Activated gamma-delta T cell treated with Interleukin-2 at 50 U/mL for 16 hours (primary cell): ENCODE results near the gene UNC13C.

Experiments
- DNase-seq: peaks from one replicate; pipeline ENCODE4 v3.0.0-alpha.2; 2020

Gene UNC13C

DNA sequence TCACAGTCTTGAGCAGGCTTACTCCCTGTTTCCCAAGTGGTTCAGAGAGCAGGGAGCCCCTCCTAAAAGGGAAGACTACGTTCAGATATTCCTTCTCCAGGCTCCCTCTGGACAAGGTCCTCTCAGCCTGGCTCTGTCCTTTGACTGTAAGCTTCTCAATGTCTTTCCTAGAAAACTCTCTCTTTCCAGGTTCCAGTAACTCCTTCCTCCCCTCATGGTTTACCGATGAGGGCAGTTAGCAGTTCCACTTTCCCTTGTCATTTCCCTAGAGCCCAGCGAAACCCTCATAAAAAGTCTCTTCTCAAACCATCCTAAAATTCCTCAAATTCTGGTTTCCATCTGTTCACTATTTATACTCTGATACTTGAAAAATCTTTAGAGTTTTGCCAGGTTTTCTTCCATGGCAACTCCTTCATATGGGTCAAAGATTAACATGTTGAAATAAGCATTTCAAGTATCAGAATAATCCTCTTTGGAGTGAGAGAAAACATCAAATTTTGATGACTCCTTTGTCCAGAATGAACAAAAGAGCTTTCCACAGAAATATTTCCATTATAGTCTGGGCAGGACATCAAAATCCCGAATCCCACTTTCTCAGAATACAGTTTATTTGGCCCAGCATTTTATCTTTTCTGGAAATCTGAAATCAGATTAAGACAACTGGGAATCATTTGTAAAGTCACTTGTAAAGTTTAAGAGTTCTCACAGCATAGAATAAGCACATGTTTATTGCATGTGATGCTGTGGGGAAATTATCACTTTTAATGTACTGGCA is 599.4 kb downstream of the UNC13C start:
- no peak for DNase-seq

DNA sequence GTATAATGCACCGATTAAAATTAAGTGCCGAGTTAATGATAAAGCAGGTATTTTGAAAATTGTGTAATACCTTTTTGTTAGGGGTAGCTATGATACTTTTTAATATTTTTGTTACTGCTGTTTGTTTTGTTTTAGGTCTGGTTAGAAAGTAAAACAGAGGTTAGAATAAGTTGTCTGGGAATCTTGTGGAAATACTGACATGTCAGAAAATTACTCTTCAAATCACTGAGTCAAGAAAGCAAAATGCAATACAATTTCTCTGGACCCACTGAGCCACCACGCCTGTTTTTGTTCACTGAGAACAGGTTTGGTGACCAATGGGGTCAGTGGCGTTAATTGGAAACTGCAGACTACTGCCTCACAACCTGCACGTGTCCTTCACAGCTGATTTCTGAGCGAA is 601.6 kb downstream of the UNC13C start:
- no peak for DNase-seq

DNA sequence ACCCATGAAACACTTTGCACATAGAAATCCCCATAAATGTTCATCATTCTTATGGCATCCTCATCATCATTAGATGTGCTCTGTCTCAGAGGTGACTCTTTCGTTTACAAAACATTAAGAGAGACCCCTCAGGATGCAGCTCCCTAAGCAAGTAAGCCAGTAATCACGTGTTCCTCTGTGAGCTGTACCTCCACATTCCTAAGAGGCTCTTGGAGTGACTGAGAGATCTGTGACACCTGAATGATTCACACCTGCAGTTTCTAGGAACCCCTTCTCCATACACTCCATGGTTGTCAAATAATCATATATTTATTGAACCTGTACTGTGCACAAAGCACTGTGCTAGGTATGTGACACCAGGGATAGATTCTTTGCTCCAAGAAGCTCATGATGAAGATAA is 602.4 kb downstream of the UNC13C start:
- no peak for DNase-seq

DNA sequence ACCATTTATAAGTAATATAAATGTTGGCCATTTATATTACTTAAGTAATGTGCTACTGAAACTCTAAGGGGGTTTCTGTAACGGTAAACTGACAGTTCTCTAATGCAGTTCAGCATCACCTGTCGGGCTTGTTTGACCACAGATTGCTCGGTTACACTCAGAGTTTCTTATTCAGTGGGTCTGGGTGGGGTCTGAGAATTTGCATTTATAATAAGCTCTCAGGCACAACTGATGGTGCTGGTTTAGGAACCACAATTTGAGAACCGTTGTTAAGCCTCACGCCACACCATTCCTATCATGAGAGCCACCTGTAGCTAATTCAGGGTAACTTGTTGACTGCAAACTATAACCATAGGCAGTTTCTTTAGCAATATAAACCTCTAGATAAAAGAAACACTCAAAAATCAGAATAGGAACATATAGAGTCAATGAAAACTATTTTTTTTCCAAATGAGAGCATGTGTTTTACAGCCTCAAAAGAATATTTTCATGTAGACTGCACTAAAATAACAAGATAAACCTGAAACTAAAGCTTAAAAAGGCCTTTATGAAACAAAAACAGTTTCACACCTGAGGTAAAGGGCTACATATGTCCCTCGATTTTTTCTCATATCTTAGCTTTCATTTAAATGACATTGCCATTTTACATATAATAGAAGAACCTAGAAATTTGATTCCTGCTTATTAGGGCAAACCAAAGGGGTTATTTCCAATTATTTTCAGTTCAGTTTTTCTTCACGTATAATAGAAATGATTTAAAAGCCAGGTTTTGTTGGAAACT is 604.8 kb downstream of the UNC13C start:
- no peak for DNase-seq

DNA sequence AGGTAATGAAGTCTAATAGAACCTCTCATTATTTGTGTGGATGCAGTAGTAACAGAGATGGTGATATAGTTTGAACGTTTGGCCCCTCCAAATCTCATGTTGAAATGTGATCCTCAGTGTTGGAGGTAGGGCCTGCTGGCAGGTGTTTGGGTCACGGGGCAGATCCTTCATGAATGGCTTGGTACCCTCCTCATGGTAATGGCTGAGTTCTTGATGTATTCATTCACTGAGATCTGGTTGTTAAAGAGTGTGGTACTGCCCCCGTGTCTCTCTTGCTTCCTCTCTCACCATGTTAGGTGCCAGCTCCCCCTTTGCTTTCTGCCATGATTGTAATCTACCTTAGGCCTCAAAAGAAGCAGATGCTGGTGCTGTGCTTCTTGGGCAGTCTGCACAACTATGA is 606.8 kb downstream of the UNC13C start:
- no peak for DNase-seq

DNA sequence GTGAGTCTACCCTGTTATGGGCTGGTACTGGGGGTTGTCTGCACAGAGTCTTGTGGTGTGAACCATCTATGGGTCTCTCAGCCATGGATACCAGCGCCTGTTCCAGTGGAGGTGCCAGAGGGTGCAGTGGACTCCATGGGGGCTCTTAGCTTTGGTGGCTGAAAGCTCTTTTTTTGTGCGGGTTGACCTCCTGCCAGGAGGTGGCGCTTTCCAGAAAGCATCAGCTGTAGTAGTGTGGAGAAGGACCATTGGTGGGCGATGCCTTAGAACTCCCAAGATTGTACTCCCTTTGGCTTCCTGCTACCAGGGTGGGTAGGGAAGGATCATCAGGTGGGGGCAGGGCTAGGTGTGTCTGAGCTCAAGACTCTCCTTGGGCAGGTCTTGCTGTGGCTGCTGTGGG is 615.9 kb downstream of the UNC13C start:
- DNase-seq: no peak

DNA sequence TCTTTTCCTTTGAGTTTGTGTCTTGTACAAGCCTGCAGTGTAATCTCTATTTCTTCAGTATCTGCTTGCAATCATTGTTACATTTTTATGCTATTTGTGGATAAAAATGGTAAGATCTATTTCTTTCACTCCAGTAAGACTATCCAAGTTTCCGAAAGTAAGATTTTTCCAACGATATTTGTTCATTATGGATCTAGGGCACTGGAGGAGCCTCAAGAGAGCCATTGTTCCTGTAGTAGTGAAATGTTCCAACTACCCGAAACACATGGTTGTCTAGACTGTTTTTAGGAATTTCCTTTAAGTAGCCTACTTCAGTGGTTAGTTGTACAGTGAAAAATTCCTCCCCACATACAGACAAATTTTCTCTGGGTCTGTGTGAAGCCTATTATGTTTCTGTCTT is 621.1 kb downstream of the UNC13C start:
- no peak for DNase-seq

DNA sequence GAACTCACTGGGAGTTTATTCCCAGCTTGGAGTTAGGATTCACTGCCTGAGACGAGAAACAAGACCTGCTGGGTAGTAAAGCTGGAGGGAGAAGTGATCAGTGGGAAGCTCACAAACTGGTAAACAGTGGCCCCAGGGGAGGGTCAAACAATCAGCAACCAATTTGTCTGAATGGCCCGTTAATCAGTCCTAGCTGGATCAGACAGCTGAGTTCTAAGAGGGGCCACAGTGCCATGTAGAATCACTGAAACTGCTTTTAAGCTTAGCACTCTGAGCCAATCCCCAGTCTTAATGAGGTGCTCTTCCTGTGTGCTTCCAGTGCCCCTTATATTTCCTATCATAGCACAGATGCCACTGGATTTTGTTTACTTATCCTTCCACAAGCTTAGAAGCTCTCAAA is 626.8 kb downstream of the UNC13C start:
- no peak for DNase-seq

DNA sequence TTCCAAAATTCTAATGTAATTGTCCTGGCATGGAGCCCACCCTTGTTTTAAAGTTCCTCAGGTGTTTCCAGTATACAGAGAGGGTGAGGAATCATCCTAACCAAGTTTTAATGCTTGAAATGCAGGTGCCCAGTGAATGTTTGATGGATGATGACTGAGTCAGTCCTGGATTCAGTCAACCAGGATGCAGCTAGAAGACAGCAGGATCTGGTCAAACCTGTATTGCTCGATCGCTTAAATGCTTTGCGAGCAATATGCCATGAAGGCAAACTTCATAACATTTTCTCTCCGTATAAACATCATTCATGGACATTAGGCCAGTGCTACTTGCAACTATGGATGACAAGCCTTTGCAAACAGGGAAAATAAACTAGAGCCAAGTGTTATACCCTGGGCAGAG is 627.3 kb downstream of the UNC13C start:
- DNase-seq: no peak

DNA sequence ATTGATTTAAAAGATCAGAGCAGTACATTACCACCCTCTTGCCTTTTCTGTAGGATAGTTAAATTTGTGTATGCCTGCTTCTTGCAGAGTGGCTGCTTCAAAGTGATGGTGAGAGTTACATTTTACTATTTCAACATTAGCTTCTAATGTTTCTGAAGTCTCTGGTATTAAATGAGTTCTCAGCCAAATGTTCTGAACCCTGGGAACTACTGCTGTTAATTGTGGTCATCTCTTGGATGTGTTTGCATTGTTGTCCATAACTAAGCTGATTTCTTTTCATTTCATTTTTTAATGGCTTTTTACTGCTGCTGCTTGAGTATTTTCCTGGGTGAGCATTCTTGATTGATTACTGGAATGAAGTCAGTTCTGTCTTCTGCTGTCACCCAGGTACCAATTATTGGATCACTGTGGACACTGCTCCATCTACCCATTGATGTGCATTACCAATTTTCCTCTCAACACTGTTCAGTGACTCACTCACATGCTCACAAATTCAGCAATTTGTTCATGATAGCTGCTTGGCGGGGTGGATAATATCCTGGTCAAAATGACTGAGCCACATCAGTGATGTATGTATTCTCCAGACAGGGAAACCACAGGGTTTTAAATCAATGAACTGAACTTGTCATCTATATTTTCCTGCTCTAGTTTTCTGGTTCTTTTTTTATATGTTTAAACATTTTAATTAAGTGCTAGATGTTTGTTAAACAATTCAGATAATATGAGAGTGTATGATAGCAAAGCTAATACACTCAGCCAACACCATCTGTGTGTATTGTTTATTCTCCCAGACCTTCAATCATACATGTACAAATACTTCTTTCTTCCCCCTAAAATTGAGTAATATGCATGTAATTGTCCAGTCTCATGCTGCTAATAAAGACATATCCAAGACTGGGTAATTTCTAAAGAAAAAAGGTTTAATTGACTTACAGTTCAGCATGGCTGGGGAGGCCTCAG is 630.9 kb downstream of the UNC13C start:
- no peak for DNase-seq

DNA sequence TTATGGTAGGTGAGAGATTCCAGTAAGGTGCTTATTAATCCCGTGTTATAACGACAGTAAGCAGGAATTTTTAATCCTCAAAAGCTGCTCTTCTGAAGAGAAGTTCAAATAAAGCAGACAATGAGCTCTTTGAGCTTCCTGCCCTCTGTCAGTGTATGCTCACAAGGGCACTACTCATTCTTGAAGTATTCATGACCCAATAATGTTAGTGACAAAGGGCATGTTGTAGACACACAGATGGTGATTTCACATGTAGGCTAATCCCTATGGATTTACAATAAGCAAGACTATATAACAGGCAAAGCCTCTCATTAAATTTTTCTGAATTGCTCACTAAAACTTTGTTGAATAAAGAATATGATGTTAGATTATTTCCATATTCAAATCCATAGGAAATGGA is 639.9 kb downstream of the UNC13C start:
- no peak for DNase-seq

DNA sequence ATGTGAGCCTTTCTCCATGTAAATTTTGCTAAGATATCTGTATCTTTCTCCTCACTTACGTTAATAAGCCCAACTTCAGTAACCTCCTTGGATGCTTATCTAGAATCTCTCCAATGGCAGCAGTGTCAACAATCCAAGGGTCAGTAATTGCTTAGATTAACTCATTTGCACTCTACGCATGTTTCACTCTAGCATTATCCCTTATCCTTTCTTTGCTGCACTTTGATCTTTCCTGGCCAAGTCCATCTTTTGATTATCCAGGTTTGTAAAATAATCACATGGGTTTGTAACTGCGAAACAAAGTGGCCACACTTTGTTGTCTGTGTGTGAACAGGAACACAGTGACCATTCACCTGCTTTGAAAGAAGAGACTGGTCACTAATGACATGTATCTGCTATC is 640.9 kb downstream of the UNC13C start:
- no peak for DNase-seq

DNA sequence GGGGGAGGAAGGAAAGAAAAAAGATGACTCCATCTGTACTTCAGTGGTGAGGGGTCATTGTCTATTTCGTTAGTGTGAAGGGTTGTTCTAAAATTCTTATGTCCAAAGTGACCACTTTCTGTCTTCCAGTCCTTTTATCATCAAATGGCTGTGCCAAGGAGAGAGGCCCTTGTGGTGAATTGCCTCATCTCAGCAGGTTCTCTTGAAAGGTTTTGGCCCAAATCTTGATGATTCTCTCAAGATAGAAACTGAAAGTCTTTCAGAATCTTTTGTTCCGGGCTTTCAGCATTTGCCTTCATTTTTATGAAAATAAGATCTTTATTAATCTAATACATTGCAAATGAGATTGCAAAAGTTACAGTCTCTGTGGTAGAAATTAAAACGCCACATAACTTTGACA is 642.7 kb downstream of the UNC13C start:
- no peak for DNase-seq

DNA sequence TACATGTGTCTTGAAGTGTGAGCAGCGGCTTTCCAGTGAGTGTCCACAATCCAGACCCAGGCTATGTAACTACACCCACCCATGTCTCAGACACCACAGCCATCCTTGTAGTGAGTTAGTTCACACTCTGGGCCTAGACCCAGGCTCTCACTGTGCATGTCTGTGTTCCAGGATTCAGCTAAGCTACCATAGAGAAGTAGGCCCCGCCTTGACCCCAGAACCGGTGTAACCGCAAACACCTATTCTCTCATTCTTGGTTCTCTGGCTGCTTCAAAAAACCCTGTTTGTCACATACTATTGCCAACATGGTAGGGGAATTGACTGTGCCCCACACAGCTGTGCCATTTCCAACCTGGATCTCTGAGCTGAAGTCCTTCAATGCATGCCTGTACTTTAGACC is 657.9 kb downstream of the UNC13C start:
- DNase-seq: no peak

DNA sequence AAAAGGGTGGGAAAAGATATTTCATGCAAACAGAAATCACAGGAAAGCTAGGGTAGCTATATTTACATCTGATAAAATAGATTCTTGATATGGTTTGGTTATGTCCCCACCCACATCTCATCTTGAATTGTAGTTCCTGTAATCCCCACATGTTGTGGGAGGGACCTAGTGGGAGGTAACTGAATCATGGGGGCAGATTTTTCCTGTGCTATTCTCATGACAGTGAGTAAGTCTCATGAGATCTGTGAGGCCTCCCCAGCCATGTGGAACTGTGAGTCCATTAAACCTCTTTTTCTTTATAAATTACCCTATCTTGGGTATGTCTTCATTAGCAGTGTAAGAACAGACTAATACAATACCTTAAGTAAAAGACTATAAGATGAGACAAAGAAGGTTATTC is 660.4 kb downstream of the UNC13C start:
- no peak for DNase-seq

DNA sequence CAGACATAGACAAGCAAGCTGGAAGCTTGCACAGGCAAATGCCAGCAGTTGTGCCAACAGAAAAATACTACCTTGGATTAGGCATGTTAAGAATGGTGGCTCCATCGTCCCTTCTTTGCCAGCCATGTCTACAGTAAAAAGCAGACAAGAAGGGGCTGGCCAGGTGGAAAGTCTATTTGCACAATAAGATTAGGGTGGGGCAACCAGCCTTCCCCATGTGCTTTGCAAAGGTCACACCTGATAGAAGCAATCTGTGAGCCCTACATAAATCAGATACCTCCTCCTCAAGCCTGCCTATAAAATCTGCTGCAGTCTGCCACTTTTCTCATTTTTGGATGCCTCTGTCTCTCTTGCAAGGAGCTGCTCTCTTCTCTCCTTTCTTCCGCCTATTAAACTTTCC is 662.6 kb downstream of the UNC13C start:
- no peak for DNase-seq

DNA sequence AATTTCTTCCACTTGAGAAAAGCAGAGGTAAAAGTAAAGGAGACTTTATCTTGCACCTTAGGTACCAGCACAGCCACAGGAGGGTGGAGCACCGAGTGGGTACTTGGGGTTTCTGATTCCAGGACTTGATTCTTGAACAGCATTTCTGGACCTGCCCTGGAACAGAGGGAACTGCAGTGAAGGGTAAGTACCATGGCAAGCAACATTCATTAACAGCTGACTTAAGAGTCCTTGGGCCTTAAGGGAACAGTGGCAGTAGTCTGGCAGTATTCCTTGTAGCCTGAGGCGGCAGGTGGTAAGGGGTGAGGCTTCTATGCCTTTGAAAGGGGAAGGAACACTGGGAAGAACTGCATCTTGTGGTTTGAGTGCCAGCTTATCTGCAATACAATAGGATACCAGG is 666.6 kb downstream of the UNC13C start:
- DNase-seq: no peak

DNA sequence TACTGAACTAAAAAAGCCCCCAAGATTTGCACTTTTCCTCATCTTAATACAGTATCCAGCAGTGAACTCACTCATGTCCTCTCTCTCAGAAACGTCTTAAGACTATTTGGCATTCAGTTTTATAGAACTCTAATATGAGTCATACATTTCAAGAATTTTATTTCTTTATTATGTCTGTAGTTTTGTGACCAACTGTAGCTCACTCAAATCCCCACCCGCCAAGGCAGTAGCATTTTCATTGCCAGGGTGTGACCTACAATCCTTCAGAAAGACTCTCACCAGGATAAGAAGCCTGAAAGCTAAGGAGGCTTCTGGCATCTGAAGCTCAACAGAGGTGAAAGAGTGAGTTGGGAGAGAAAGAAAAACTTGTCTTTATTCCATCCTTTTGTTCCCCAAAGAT is 681.4 kb downstream of the UNC13C start:
- DNase-seq: no peak

DNA sequence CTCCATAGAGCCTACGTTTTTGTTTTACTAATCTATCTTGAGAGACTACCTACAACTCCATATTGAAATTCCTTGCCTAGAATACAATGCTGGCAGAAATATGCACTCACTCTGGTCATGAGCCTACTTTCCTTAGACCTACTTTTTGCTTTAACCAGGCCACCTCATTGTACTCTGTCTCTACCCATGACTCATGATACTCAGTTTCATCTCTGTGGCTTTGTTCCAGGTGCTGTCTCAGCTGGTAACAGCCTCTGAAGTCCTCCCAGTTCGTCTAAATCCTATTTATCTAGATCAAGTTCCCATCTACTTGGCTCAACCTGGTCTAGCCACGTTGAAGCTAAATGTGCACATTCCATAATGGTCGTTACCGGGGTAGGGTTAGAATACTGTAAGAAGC is 682.1 kb downstream of the UNC13C start:
- DNase-seq: no peak

DNA sequence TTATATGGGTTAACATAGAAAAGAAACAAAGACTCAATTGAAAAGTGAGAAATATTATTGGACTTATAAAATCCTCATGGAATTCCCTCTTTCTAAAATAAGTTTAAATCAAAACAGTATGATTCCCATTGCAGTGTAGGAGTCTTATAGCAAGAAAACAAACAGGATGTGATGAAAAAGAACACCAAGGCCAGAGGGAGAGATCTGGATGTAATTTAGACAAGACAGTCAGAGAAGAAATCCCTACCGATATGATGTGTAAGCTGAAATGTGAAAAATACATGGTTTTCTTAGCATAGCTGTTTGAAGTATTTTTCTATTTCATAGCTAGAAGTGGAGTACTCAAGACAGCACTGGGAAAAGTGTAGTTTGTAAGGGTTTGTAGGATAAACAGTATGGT is 697.0 kb downstream of the UNC13C start:
- no peak for DNase-seq

DNA sequence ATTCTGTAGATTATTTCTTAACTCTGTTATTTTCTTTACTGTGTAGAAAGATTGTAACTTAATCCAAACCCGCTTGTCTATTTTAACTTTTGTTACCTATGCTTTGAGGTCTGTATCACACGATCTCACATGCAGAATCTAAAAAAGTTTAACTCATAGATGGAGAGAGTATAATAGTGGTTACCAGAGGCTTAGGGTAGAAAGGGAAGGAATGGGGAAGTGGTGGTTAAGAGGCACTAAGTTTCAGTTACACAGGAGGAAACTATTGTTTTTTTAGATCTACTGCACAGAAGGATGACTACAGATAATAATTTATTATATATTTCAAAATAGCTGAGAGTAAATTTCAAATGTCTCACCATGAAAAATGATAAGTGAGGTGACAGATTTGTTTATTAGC is 703.3 kb downstream of the UNC13C start:
- DNase-seq: no peak
